Activated CD8-positive, alpha-beta T cell treated with anti-CD3 and anti-CD28 coated beads, Interleukin-2, amount 10 ng/mL, durations not matched to agents 7 days and 5 days (primary cell): Measurements from ENCODE around the gene ADNP. TPM values are rescaled to one million over a fixed set of nuclear protein-coding genes. Genes with fewer than 3 reads are reported as not detected.
"Not testable (repeated sequence)": the region's sequence is repeated elsewhere in the genome, so short reads cannot be mapped to it uniquely, and the experiment has no call there.

Experiments
- ATAC-seq: fragments of 150-1000 bp; cut with Tn5 transposase; one replicate; pipeline ENCODE4 v1.10.0; 2021; ENCODE audit warnings: moderate library complexity
- CTCF ChIA-PET: fragments of 350-600 bp; sonication (Branson Sonifier 250); formaldehyde crosslinking; loops from one replicate; lab custom pipeline; 2021; ENCODE audit warnings: antibody characterized with exemption; lab: Charles Lee
- POLR2A ChIA-PET: fragments of 350-600 bp; sonication (Branson Sonifier 250); formaldehyde crosslinking; loops from one replicate; lab custom pipeline; 2021; ENCODE audit warnings: antibody characterized with exemption; lab: Charles Lee
- DNase-seq: peaks from one replicate; pipeline ENCODE4 v3.0.0-alpha.2; 2020
- H3K27ac Mint-ChIP-seq: one replicate; pipeline ENCODE4 v1.8.0; 2021; ENCODE audit warnings: mild to moderate bottlenecking, mixed read lengths
- H3K27me3 Mint-ChIP-seq: one replicate; pipeline ENCODE4 v1.8.0; 2021; ENCODE audit warnings: low read depth, mixed read lengths
- H3K36me3 Mint-ChIP-seq: one replicate; pipeline ENCODE4 v1.8.0; 2021; ENCODE audit warnings: low read depth, mixed read lengths
- H3K4me1 Mint-ChIP-seq: one replicate; pipeline ENCODE4 v1.8.0; 2021; ENCODE audit warnings: low read depth, mixed read lengths
- H3K4me3 Mint-ChIP-seq: one replicate; pipeline ENCODE4 v1.8.0; 2021; ENCODE audit warnings: mild to moderate bottlenecking, mixed read lengths
- H3K9me3 Mint-ChIP-seq: one replicate; pipeline ENCODE4 v1.8.0; 2022; ENCODE audit warnings: mixed read lengths; ENCODE audit not compliant: insufficient read depth
- total RNA-seq, 2 experiments: library from RNA; stranded (reverse); gene quantifications; one replicate each; pipeline ENCODE4 v1.2.3, GENCODE V29; 2021

Gene ADNP
- total RNA-seq, 2 experiments from 2014 or later = 62.5 to 67.6 TPM

- Mint-ChIP-seq H3K9me3 (no peaks in the 10 kb centered on the region), H3K27ac (no peak overlapping the region), H3K4me1 (peaks cover 2% of the 10 kb centered on the region), H3K4me3 (no peak overlapping the region), H3K36me3 (peaks cover 36% of the 10 kb centered on the region), H3K27me3 (no peaks in the 10 kb centered on the region)
- no peak for ATAC-seq
- DNase-seq = no peak
- ChIA-PET CTCF (interaction anchor here (1.0 to 2.0 kb wide), 3 partner anchors 36 to 93 kb away, joined by 3 to 9 read pairs (median 3); partner anchors contain the start of gene BCAS4), POLR2A (interaction anchor here (0.9 to 1.1 kb wide), 2 partner anchors 11 to 89 kb away, joined by 3 read pairs; partner anchors contain the start of gene BCAS4)
Measured at GRCh38 chr20:50883856-50884255, 47.4 kb downstream of the ADNP start.

GRCh38 chr20:50881759-50882424 lies 49.3 kb downstream of the ADNP start:
- H3K4me1 Mint-ChIP-seq, H3K27me3 Mint-ChIP-seq, H3K27ac Mint-ChIP-seq, DNase-seq, POLR2A ChIA-PET, H3K9me3 Mint-ChIP-seq, H3K4me3 Mint-ChIP-seq, ATAC-seq: not testable (repeated sequence)
- H3K36me3 Mint-ChIP-seq = peaks cover 28% of the 10 kb centered on the region
- CTCF ChIA-PET = interaction anchor here (2.0 kb wide), 1 partner anchor 87 kb away, joined by 9 read pairs; the partner anchor contains the start of gene BCAS4

- ChIA-PET CTCF (interaction anchor here (1.3 to 1.5 kb wide), 2 partner anchors 49 to 85 kb away, joined by 3 to 5 read pairs; partner anchors contain the start of gene BCAS4), POLR2A (no interaction called here)
- Mint-ChIP-seq H3K27me3 (no peaks in the 10 kb centered on the region), H3K36me3 (peaks cover 22% of the 10 kb centered on the region), H3K4me1 (peaks cover under 1% of the 10 kb centered on the region), H3K4me3 (no peak overlapping the region), H3K9me3 (no peaks in the 10 kb centered on the region), H3K27ac (no peak overlapping the region)
- DNase-seq = no peak
- ATAC-seq = no peak
Measured at GRCh38 chr20:50879649-50880550, 51.3 kb downstream of the ADNP start.

- no peaks in the 10 kb centered on the region for H3K9me3 Mint-ChIP-seq
- POLR2A ChIA-PET = no interaction called here
- ATAC-seq (no peak), DNase-seq (no peak)
- peaks cover 12% of the 10 kb centered on the region for H3K36me3 Mint-ChIP-seq
- CTCF ChIA-PET = no interaction called here
- H3K4me1 Mint-ChIP-seq = no peaks in the 10 kb centered on the region
- no peak overlapping the region for H3K4me3 Mint-ChIP-seq
- no peaks in the 10 kb centered on the region for H3K27me3 Mint-ChIP-seq
- H3K27ac Mint-ChIP-seq = no peak overlapping the region
Measured at GRCh38 chr20:50877232-50877743, 53.9 kb downstream of the ADNP start.

- H3K36me3 Mint-ChIP-seq = peaks cover 10% of the 10 kb centered on the region
- POLR2A ChIA-PET = no interaction called here
- no peaks in the 10 kb centered on the region for H3K27me3 Mint-ChIP-seq
- H3K4me3 Mint-ChIP-seq = no peak overlapping the region
- no peaks in the 10 kb centered on the region for H3K9me3 Mint-ChIP-seq
- H3K27ac Mint-ChIP-seq = no peak overlapping the region
- DNase-seq = no peak
- no peaks in the 10 kb centered on the region for H3K4me1 Mint-ChIP-seq
- no peak for ATAC-seq
- CTCF ChIA-PET = no interaction called here
Measured at GRCh38 chr20:50876816-50877215, 54.4 kb downstream of the ADNP start.

GRCh38 chr20:50876063-50876685 lies 55.1 kb downstream of the ADNP start:
- no peaks in the 10 kb centered on the region for H3K4me1 Mint-ChIP-seq

GRCh38 chr20:50874758-50875665 lies 56.2 kb downstream of the ADNP start:
- no peak overlapping the region for H3K27ac Mint-ChIP-seq
- no peaks in the 10 kb centered on the region for H3K27me3 Mint-ChIP-seq
- H3K4me3 Mint-ChIP-seq = no peak overlapping the region
- DNase-seq (no peak), ATAC-seq (no peak)
- peaks cover 7% of the 10 kb centered on the region for H3K36me3 Mint-ChIP-seq
- H3K9me3 Mint-ChIP-seq = no peaks in the 10 kb centered on the region
- no peaks in the 10 kb centered on the region for H3K4me1 Mint-ChIP-seq
- ChIA-PET CTCF (no interaction called here), POLR2A (interaction anchor here (0.5 kb wide), 1 partner anchor 8 kb away, joined by 3 read pairs; no protein-coding TSS in a partner anchor)

More at GRCh38 chr20:50876063-50876685, 55.1 kb downstream of the ADNP start:
- Mint-ChIP-seq H3K27ac (no peak overlapping the region), H3K4me3 (no peak overlapping the region), H3K27me3 (no peaks in the 10 kb centered on the region), H3K36me3 (peaks cover 9% of the 10 kb centered on the region), H3K9me3 (no peaks in the 10 kb centered on the region)
- ChIA-PET POLR2A (no interaction called here), CTCF (no interaction called here)
- no peak for DNase-seq
- ATAC-seq = no peak

GRCh38 chr20:50874111-50874757 lies 57.0 kb downstream of the ADNP start:
- Mint-ChIP-seq H3K9me3 (no peaks in the 10 kb centered on the region), H3K4me3 (no peak overlapping the region), H3K27ac (no peak overlapping the region), H3K27me3 (no peaks in the 10 kb centered on the region), H3K36me3 (peaks cover 5% of the 10 kb centered on the region), H3K4me1 (no peaks in the 10 kb centered on the region)
- CTCF ChIA-PET = no interaction called here
- ATAC-seq (no peak), DNase-seq (no peak)
- POLR2A ChIA-PET = no interaction called here

GRCh38 chr20:50873585-50873984 lies 57.7 kb downstream of the ADNP start:
- Mint-ChIP-seq H3K4me3 (no peak overlapping the region), H3K9me3 (no peaks in the 10 kb centered on the region), H3K36me3 (peaks cover 2% of the 10 kb centered on the region), H3K4me1 (no peaks in the 10 kb centered on the region), H3K27ac (no peak overlapping the region), H3K27me3 (no peaks in the 10 kb centered on the region)
- DNase-seq (no peak), ATAC-seq (no peak)
- ChIA-PET CTCF (no interaction called here), POLR2A (no interaction called here)

GRCh38 chr20:50872560-50873425 lies 58.4 kb downstream of the ADNP start:
- no peak overlapping the region for H3K4me3 Mint-ChIP-seq
- ChIA-PET CTCF (interaction anchor here (0.6 kb wide), 1 partner anchor 79 kb away, joined by 3 read pairs; no protein-coding TSS in a partner anchor), POLR2A (no interaction called here)
- H3K4me1 Mint-ChIP-seq = no peaks in the 10 kb centered on the region
- no peak overlapping the region for H3K27ac Mint-ChIP-seq
- H3K27me3 Mint-ChIP-seq = no peaks in the 10 kb centered on the region
- DNase-seq (no peak), ATAC-seq (no peak)
- no peaks in the 10 kb centered on the region for H3K9me3 Mint-ChIP-seq
- H3K36me3 Mint-ChIP-seq = peaks cover 2% of the 10 kb centered on the region
